Body of pancreas (tissue), 4 donors: Measurements from ENCODE around the gene POFUT1.
A peak's percentile ranks its signal among the peaks of the same experiment; 100 is the strongest.

Experiments
- CTCF ChIP-seq, 7 experiments: fragments of 450-650 bp in 4 of 7; fragments of 200-600 bp in 3 of 7; sonication (generic) in 3 of 7; IDR thresholded peaks; one replicate each; pipeline ENCODE4 v1.5.1; 2016 to 2019; ENCODE audit warnings: antibody characterized with exemption in 7 of 7
- POLR2A ChIP-seq, 3 donors: fragments of 450-650 bp; IDR thresholded peaks; one replicate each; pipeline ENCODE4 v1.6.1; 2016; ENCODE audit warnings: antibody characterized with exemption in 3 of 3, mild to moderate bottlenecking in 2 of 3

- TF ChIP-seq CTCF (IDR thresholded peaks at IDR 0.05) (no peak), POLR2A (IDR thresholded peaks at IDR 0.05) (peak in 2 of 3 donors; percentile 18 to 27)
Observed at GRCh38 chr20:32278199-32278643, 70.5 kb downstream of the POFUT1 start.
